GM12878 (cell line): ENCODE data around the gene EXOC8. TPM values are rescaled to one million over a fixed set of nuclear protein-coding genes. Genes with fewer than 3 reads are reported as not detected.

Experiments used
- BHLHE40 ChIP-seq, 2 experiments: fragments of 450-650 bp in 1 of 2; IDR thresholded peaks; 2 replicates each; pipeline ENCODE4 v1.6.1; 2011 to 2017; ENCODE audit warnings: low read depth in 2 of 2, borderline replicate concordance in 1 of 2, improper control_type of control experiment in 1 of 2, low read length in 1 of 2, mild to moderate bottlenecking in 1 of 2
- BMI1 ChIP-seq: fragments of 450-650 bp; IDR thresholded peaks from 2 replicates; pipeline ENCODE4 v1.6.1; 2016; ENCODE audit warnings: mild to moderate bottlenecking, moderate library complexity, borderline replicate concordance
- ELK1 ChIP-seq: IDR thresholded peaks from 2 replicates; pipeline ENCODE4 v1.6.1; 2012; ENCODE audit warnings: low read depth, low read length, improper control_type of control experiment
- ESRRA ChIP-seq: IDR thresholded peaks from 2 replicates; pipeline ENCODE4 v1.6.1; 2012; ENCODE audit warnings: mild to moderate bottlenecking, low read length, improper control_type of control experiment
- GABPA ChIP-seq: IDR thresholded peaks from 2 replicates; pipeline ENCODE4 v1.6.1; 2014; ENCODE audit warnings: antibody characterized with exemption, low read depth, mild to moderate bottlenecking, inconsistent platforms
- HDAC6 ChIP-seq: fragments of 200-600 bp; sonication (generic); IDR thresholded peaks from one replicate; pipeline ENCODE4 v1.8.0; 2017; ENCODE audit warnings: antibody characterized with exemption; ENCODE audit not compliant: unreplicated experiment
- IKZF2 ChIP-seq, 2 experiments: fragments of 450-650 bp; IDR thresholded peaks; 2 replicates each; pipeline ENCODE4 v1.6.1; 2017; ENCODE audit warnings: mild to moderate bottlenecking in 2 of 2, moderate library complexity in 2 of 2
- NR2C2 ChIP-seq: IDR thresholded peaks from 2 replicates; pipeline ENCODE4 v1.6.1; 2011; ENCODE audit warnings: borderline replicate concordance, low read depth; ENCODE audit not compliant: control insufficient read depth, insufficient read length
- PBX3 ChIP-seq: IDR thresholded peaks from 2 replicates; pipeline ENCODE4 v1.6.1; 2011; ENCODE audit warnings: mild to moderate bottlenecking, low read depth, low read length, moderate library complexity; ENCODE audit not compliant: insufficient replicate concordance
- POLR2A ChIP-seq: IDR thresholded peaks from 2 replicates; pipeline ENCODE4 v1.6.1; 2011; ENCODE audit warnings: low read depth, mild to moderate bottlenecking, low read length
- SP1 ChIP-seq: IDR thresholded peaks from one replicate; pipeline ENCODE4 v1.6.1; 2011; ENCODE audit warnings: low read depth, low read length
- SPI1 ChIP-seq: IDR thresholded peaks from 2 replicates; pipeline ENCODE4 v1.6.1; 2011; ENCODE audit warnings: low read depth, mild to moderate bottlenecking, low read length, moderate library complexity, borderline replicate concordance; ENCODE audit not compliant: insufficient read depth
- ZNF207 ChIP-seq: fragments of 450-650 bp; IDR thresholded peaks from 2 replicates; pipeline ENCODE4 v1.6.1; 2014; ENCODE audit warnings: antibody characterized with exemption, mild to moderate bottlenecking, borderline replicate concordance
- ZNF592 ChIP-seq: fragments of 450-650 bp; IDR thresholded peaks from 2 replicates; pipeline ENCODE4 v1.6.1; 2017; ENCODE audit warnings: mild to moderate bottlenecking, moderate library complexity
- ZZZ3 ChIP-seq: IDR thresholded peaks from 2 replicates; pipeline ENCODE4 v1.6.1; 2011; ENCODE audit warnings: low read depth; ENCODE audit not compliant: control insufficient read depth, insufficient read length
- polyA plus RNA-seq, 11 experiments: library from polyadenylated mRNA; depleted of rRNA in 4 of 11; unstranded in 6 of 11; stranded (reverse) in 5 of 11; fragments of >200 nt; fragmentation: Nextera tagmentation in 4 of 11; fragmentation: Illumina TruSeq in 1 of 11; extraction: Ambion mirVana in 4 of 11; extraction: Trizol in 1 of 11; gene quantifications; 1 replicate in 1 of 11; 2 replicates in 10 of 11; pipeline versions ENCODE4 v1.2.1 to v1.2.3, GENCODE V29; 2011 to 2016; ENCODE audit warnings: inconsistent platforms in 2 of 11, missing spikeins in 2 of 11, low read depth in 1 of 11
- total RNA-seq, 4 experiments: library from RNA; depleted of rRNA in 3 of 4; stranded (reverse); fragments of >200 nt in 3 of 4; fragmentation: Illumina TruSeq in 1 of 4; extraction: Trizol in 1 of 4; gene quantifications; 2 replicates each; pipeline versions ENCODE4 v1.2.1 to v1.2.3, GENCODE V29; 2013 to 2021
- TF ChIP-seq, protein P1 (sequence below): IDR thresholded peaks from 2 replicates; pipeline ENCODE4 v1.6.1; 2012; ENCODE audit warnings: mild to moderate bottlenecking, low read depth, low read length
- TF ChIP-seq, protein P2 (sequence below): fragments of 150-350 bp; IDR thresholded peaks from 2 replicates; pipeline ENCODE4 v1.6.1; 2014; ENCODE audit warnings: mild to moderate bottlenecking, low read depth, low read length

The EXOC8 gene
- total and polyA plus RNA-seq, 10 of the 15 experiments (the other 5 are each of a cell fraction or from before 2014, with no cell fraction given): 2.0 to 11.3 (median 6.3) TPM

DNA sequence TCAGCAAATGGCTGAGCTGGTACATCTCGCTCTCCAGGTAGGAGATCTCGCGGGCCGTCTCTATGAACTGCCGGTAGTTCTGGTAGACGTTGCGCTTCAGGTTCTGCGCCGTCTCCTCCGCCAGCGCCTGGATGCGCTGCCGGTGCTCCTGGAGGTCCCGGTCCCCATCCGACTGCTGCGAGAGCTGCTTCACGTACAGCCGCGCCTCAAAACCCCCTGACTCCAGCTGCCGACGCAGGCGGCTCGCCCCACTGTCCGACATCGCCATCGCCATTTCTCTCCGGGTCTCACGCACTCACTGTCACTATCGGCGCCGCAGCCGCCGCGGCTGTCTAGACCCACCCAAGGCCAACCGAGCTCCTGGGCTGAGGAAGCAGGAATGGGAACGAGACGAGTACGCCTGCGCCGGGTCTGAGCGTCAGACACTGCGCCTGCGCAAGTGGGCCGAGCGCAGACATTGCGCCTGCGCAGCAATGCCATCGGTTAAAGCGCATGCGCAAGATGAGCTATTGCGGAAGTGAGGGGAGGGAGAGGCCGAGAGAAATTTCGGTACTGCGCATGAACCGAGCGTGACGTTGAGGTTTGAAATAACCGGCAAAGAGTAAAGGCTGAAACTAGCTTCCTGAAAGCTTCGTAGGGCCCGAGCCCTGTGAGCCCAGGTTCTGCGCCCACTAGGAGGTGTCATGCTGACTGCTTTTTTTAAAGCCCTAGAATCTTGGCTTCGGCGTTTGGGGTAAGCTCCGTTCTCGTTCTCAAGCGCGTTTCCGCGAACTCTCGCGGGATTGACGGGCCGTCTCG, at the start of gene EXOC8 (continued):
- TF ChIP-seq ZNF592 (no peak), BMI1 (no peak), ESRRA (no peak), GABPA (no peak), SPI1 (peak; percentile 74), ZZZ3 (no peak), PBX3 (peak; percentile 43), SP1 (no peak), HDAC6 (no peak), IKZF2 (IDR thresholded peaks at IDR 0.05) (peak in 1 of 2 experiments; percentile 73; a peak in 1 of 4 replicates), ELK1 (peak; percentile 22; the same call in 1 of the 2 replicates), NR2C2 (no peak), POLR2A (peak; percentile 88), ZNF207 (no peak), BHLHE40 (IDR thresholded peaks at IDR 0.05; ENCODE audit: borderline replicate concordance in 1 of 2, low read depth in 2 of 2, low read length in 1 of 2) (peak in 1 of 2 experiments; percentile 59; a peak in 2 of 4 replicates)
- TF ChIP-seq, protein P1, sequence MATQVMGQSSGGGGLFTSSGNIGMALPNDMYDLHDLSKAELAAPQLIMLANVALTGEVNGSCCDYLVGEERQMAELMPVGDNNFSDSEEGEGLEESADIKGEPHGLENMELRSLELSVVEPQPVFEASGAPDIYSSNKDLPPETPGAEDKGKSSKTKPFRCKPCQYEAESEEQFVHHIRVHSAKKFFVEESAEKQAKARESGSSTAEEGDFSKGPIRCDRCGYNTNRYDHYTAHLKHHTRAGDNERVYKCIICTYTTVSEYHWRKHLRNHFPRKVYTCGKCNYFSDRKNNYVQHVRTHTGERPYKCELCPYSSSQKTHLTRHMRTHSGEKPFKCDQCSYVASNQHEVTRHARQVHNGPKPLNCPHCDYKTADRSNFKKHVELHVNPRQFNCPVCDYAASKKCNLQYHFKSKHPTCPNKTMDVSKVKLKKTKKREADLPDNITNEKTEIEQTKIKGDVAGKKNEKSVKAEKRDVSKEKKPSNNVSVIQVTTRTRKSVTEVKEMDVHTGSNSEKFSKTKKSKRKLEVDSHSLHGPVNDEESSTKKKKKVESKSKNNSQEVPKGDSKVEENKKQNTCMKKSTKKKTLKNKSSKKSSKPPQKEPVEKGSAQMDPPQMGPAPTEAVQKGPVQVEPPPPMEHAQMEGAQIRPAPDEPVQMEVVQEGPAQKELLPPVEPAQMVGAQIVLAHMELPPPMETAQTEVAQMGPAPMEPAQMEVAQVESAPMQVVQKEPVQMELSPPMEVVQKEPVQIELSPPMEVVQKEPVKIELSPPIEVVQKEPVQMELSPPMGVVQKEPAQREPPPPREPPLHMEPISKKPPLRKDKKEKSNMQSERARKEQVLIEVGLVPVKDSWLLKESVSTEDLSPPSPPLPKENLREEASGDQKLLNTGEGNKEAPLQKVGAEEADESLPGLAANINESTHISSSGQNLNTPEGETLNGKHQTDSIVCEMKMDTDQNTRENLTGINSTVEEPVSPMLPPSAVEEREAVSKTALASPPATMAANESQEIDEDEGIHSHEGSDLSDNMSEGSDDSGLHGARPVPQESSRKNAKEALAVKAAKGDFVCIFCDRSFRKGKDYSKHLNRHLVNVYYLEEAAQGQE: no peak
- TF ChIP-seq, protein P2, sequence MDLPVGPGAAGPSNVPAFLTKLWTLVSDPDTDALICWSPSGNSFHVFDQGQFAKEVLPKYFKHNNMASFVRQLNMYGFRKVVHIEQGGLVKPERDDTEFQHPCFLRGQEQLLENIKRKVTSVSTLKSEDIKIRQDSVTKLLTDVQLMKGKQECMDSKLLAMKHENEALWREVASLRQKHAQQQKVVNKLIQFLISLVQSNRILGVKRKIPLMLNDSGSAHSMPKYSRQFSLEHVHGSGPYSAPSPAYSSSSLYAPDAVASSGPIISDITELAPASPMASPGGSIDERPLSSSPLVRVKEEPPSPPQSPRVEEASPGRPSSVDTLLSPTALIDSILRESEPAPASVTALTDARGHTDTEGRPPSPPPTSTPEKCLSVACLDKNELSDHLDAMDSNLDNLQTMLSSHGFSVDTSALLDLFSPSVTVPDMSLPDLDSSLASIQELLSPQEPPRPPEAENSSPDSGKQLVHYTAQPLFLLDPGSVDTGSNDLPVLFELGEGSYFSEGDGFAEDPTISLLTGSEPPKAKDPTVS: no peak
